ENCODE data around the gene ATP5PD.

Gene ATP5PD

GRCh38 chr17:74998783-74999182, 48.0 kb downstream of the ATP5PD start:
- no peak for TF ChIP-seq REST (IDR thresholded peaks at IDR 0.05; ENCODE audit: insufficient read depth in 1 of 2, low read depth in 2 of 2, low read length in 2 of 2)
- TF ChIP-seq SIN3A (IDR thresholded peaks at IDR 0.05; ENCODE audit: borderline replicate concordance, insufficient read depth, low read length) = no peak
- TF ChIP-seq FOXP2 (optimal IDR thresholded peaks at IDR 0.05; ENCODE audit: borderline replicate concordance, extremely low read depth, extremely low read length, insufficient read depth) = no peak
- TF ChIP-seq POLR2AphosphoS5 (IDR thresholded peaks at IDR 0.05; ENCODE audit: low read depth, low read length) = no peak
- TF ChIP-seq TAF1 (IDR thresholded peaks at IDR 0.05; ENCODE audit: borderline replicate concordance, insufficient read depth, low read length) = no peak

GRCh38 chr17:74995847-74996246, 50.9 kb downstream of the ATP5PD start:
- TF ChIP-seq POLR2AphosphoS5 (IDR thresholded peaks at IDR 0.05; ENCODE audit: low read depth, low read length) = no peak
- no peak for TF ChIP-seq REST (IDR thresholded peaks at IDR 0.05; ENCODE audit: insufficient read depth in 1 of 2, low read depth in 2 of 2, low read length in 2 of 2)
- TF ChIP-seq FOXP2 (optimal IDR thresholded peaks at IDR 0.05; ENCODE audit: borderline replicate concordance, extremely low read depth, extremely low read length, insufficient read depth) = no peak
- no peak for TF ChIP-seq SIN3A (IDR thresholded peaks at IDR 0.05; ENCODE audit: borderline replicate concordance, insufficient read depth, low read length)
- no peak for TF ChIP-seq TAF1 (IDR thresholded peaks at IDR 0.05; ENCODE audit: borderline replicate concordance, insufficient read depth, low read length)

- TF ChIP-seq FOXP2 (optimal IDR thresholded peaks at IDR 0.05; ENCODE audit: borderline replicate concordance, extremely low read depth, extremely low read length, insufficient read depth) (no peak), TAF1 (IDR thresholded peaks at IDR 0.05; ENCODE audit: borderline replicate concordance, insufficient read depth, low read length) (no peak), POLR2AphosphoS5 (IDR thresholded peaks at IDR 0.05; ENCODE audit: low read depth, low read length) (no peak), SIN3A (IDR thresholded peaks at IDR 0.05; ENCODE audit: borderline replicate concordance, insufficient read depth, low read length) (no peak), REST (IDR thresholded peaks at IDR 0.05; ENCODE audit: insufficient read depth in 1 of 2, low read depth in 2 of 2, low read length in 2 of 2) (no peak)
Observed at GRCh38 chr17:74994440-74994839, 52.3 kb downstream of the ATP5PD start.

GRCh38 chr17:74992223-74992622, 54.5 kb downstream of the ATP5PD start:
- TF ChIP-seq TAF1 (IDR thresholded peaks at IDR 0.05; ENCODE audit: borderline replicate concordance, insufficient read depth, low read length) (no peak), FOXP2 (optimal IDR thresholded peaks at IDR 0.05; ENCODE audit: borderline replicate concordance, extremely low read depth, extremely low read length, insufficient read depth) (no peak), SIN3A (IDR thresholded peaks at IDR 0.05; ENCODE audit: borderline replicate concordance, insufficient read depth, low read length) (no peak), REST (IDR thresholded peaks at IDR 0.05; ENCODE audit: insufficient read depth in 1 of 2, low read depth in 2 of 2, low read length in 2 of 2) (no peak)

GRCh38 chr17:74990581-74991105, 56.1 kb downstream of the ATP5PD start:
- TF ChIP-seq SIN3A (IDR thresholded peaks at IDR 0.05; ENCODE audit: borderline replicate concordance, insufficient read depth, low read length) (no peak), TAF1 (IDR thresholded peaks at IDR 0.05; ENCODE audit: borderline replicate concordance, insufficient read depth, low read length) (no peak), REST (IDR thresholded peaks at IDR 0.05; ENCODE audit: insufficient read depth in 1 of 2, low read depth in 2 of 2, low read length in 2 of 2) (no peak), FOXP2 (optimal IDR thresholded peaks at IDR 0.05; ENCODE audit: borderline replicate concordance, extremely low read depth, extremely low read length, insufficient read depth) (no peak), POLR2AphosphoS5 (IDR thresholded peaks at IDR 0.05; ENCODE audit: low read depth, low read length) (no peak)
